Left ventricle myocardium superior (tissue), 1 donor: ENCODE data around the gene IL17B. TPM values are rescaled to one million over a fixed set of nuclear protein-coding genes. Genes with fewer than 3 reads are reported as not detected.
A peak's percentile ranks its signal among the peaks of the same experiment; 100 is the strongest.

Experiments used
- ATAC-seq: fragments of 200-7000 bp; cut with Tn5 transposase; one replicate; pipeline ENCODE4 v1.9.1; 2020; ENCODE audit warnings: mild to moderate bottlenecking, moderate library complexity
- DNase-seq: peaks from one replicate; pipeline ENCODE4 v3.0.0-alpha.2; 2020
- intact Hi-C: fragments of 100-400 bp; cut with micrococcal nuclease; formaldehyde crosslinking; loops from one replicate; pipeline ENCODE4 v1.11.0; 2022
- total RNA-seq: library from RNA; stranded (reverse); fragmentation: NEBNext Ultra II Directional; extraction: Animal tissue kit (Norgen Biotek cat#: 25700); gene quantifications from one replicate; pipeline ENCODE4 v1.2.1, GENCODE V29; 2021
- donor health status: DM: no; HTN: yes; CAD: no; lungs with severe emphysema.

Gene IL17B
- total RNA-seq, 1 donor from 2014 or later: not detected

GRCh38 chr5:149416987-149417710, 38.1 kb upstream of the IL17B start:
- intact Hi-C loops: no loop called here
- ATAC-seq (no peak), DNase-seq (no peak)

DNA sequence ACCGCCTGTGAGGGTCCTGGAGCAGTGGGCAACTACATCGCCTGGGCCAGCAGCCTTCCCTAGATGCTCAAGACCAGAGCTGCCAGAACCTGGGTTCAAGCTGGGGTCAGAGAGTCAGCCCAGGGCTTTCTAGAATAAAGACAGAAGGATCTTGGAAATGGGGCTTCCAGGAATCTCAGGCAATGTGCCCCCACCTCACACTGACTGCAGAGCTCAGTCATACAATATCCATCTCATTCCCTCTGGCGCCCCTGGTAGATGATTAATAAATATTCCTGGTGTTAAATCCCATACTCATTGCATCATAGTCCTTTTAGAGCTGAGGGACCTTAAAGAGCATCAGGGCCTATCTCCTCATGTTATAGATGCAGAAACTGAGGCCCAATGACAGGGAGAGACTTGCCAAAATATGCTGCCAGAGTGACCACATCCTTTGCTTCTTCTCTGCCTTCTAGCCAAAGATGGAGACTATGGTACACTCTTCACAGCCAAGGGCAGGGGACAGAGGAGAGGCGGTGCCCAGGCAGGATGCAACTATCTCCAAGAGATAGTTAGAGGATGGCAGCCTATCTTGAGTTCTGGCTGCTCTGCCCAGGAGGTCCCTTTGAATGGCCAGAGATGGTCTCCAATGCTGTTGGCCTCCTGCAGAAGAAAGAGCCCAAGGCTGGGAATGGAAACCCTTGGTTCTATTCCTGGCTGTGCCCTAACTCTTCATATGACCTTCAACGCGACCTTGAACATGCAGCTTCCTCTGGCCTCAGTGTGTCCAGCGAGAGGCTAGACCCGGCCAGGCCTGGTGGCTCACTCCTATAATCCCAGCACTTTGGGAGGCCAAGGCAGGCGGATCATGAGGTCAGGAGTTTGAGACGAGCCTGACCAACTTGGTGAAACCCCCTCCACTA, 36.2 kb upstream of the IL17B start:
- DNase-seq (no peak), ATAC-seq (no peak)

DNA sequence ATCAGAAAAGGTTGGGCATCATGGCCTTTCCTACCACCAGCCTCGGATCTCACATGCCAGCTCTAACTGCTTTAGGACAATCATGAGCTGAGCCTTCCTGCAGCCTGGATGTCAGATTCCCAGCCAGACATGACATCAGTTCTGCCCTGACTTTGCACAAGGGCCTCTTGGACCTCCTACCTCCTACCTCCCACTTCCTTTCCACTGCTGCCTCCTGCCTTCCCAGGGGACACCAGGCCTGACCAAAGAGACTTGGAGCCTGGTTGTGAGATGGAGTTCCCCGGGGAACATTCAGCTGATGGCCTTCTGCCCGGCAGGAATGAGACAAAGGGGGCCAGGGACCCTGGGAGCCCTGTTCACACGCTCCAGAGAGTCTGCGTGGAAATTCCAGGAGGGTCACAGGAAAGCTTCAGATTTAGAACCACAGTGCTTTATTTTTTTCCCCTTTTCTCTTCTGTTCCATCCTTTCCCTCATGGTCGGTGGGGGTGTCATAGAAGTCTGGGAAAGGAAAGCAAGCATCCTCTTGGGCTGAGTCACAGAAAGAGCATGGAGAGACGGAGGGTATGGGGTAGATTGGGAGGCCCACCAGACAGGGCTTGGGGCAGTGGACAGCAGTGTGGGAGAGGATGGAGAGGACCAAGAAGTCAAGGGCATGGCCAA, 35.4 kb upstream of the IL17B start:
- peak; percentile 67 for ATAC-seq
- DNase-seq: peak; percentile 65
- intact Hi-C loops: no loop called here

More for the DNA sequence above, 36.2 kb upstream of the IL17B start:
- intact Hi-C loops: no loop called here

DNA sequence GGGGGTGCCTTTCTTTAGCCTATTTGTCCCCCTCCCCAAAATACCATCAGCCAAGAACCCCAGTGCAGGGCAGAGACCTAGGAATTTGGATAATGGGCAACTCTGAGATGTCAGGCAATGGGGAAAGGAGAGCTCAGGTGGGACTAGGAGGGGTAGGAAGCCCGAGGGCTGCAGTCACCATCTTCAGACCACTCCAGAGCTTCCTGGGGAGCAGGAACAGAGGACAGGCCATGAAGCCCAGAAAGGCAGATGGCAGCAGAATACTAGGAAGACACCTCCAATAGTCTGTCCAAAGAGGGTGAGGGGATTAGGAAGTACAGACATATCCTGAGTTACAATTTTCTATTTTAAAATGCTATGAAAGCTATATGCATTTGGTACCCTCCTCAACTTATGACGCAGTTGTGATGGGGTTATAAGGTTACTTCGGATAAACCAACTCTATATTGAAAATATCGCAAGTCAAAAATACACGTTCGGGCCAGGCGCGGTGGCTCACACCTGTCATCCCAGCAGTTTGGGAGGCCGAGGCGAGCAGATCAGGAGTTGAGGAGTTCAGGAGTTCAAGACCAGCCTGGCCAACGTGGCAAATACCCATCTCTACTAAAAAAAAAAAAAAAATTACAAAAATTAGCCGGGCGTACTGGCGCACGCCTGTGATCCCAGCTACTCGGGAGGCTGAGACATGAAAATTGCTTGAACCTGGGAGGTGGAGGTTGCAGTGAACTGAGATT, 34.6 kb upstream of the IL17B start:
- ATAC-seq: no peak
- intact Hi-C loops: no loop called here
- no peak for DNase-seq

DNA sequence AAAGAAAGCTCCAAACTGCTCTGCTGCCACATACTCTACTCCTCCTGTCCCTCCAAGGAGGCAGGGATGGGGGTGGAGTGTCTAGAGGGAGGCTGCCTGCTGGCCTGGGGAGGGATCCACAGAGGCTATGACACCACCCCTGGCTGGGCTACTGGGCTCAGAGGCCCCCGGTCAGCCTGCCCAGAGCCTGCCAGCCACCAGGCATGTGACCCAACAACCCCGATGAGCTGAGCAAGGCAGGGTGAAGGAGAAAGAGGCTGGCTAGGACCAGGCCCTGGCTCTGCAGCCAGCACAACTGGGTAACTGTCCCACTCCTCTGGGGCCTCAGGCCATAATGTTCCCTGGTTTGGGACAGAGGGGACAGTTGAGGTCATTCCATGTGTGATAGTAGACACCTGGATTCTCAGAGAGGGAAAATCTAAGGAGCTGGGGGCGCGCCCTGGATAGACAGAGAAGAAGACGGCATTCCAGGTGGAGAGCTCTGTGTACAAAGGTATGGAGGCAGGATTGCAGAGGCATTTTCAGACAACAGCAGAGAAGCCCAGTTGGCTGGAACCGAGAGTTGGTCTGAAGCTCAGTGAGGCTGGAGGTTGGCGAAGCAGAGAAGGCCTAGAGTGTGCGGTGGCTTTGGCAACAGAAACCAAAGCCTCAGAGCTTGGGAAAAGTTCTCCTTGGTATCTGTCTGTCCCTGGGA, 33.8 kb upstream of the IL17B start:
- peak; percentile 24 for ATAC-seq
- intact Hi-C loops: no loop called here
- DNase-seq: no peak

DNA sequence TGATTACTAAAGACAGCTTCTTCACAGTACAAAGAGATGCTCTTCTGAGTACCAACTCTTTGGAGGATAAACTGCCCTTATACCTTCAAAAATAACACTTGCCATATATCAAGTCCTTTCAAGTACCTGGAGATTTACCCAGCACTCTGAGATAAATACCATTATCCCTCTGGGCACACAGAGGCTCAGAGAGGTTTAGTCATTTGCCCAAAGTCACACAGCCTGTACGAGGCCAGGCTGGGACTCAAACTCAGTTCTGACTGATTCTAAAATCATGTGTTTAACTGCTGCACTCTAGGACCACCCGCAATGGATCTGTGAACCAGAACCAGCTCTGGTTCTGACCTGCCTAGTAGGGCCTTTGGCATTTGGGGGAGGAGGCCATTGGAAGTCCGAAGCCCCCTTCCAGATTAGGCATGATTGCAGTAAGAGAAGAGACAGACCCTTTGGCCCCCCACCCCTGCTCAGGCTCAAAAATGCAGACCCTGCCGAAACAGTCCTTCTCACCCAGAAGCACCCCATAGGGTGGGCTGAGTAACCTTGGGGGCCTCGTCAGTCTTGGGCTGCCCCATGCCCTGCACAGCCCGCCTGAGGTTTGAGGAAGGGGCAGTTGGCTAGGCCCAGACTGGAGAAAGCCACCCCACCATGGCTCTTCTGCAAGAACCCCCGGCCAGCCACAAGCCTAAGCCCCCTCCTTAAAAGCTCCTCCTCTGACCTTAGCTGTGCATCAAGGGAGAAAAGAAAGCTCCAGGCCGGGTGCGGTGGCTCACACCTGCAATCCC, 32.8 kb upstream of the IL17B start:
- no peak for DNase-seq
- intact Hi-C loops: no loop called here
- ATAC-seq: no peak

- no peak for DNase-seq
- intact Hi-C loops: no loop called here
- no peak for ATAC-seq
These were observed 31.8 kb upstream of the IL17B start for GRCh38 chr5:149410721-149411432.

DNA sequence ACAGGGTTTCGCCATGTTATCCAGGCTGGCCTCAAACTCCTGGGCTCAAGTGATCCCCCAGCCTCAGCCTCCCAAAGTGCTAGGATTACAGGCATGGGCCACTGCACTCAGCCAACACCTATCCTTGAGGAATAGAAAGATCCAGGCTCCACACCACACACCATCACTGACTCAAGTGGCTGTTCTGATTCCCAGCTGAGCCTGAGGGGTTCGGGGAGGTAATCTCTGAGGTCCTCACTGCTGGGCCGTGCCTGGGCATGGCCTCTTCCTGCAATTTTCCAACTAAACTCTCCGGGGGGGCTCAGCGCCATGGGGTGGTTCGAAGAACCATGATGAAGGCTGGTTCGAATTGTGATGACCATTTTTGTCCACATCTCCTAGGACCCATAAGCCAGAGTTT, 31.0 kb upstream of the IL17B start:
- DNase-seq (no peak), ATAC-seq (no peak)
- intact Hi-C loops: no loop called here

GRCh38 chr5:149409268-149409948, 30.3 kb upstream of the IL17B start:
- ATAC-seq: no peak
- no peak for DNase-seq
- intact Hi-C loops: no loop called here

GRCh38 chr5:149408252-149409099, 29.4 kb upstream of the IL17B start:
- intact Hi-C loops: no loop called here
- DNase-seq (no peak), ATAC-seq (no peak)

- peak; percentile 13 for ATAC-seq
- intact Hi-C loops: no loop called here
- DNase-seq: no peak
These were observed 28.5 kb upstream of the IL17B start for GRCh38 chr5:149407323-149408251.

DNA sequence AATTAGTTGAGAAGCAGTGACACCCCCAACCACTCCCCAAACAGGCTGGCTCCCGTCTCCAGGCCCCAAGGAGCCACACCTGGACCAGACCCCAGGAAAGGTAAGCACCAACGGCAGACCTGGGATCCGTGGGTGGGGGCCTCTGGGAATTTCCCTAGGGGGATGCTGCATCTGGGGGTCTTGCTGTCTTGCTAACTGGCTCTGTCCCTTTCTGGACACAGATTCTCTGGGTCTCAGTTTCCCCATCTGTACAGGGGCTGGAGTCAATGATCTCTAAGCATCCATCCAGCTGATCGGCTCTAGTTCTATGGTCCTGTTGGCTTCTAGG, 27.9 kb upstream of the IL17B start:
- no peak for DNase-seq
- intact Hi-C loops: no loop called here
- no peak for ATAC-seq

- intact Hi-C loops: no loop called here
- peak; percentile 79 for DNase-seq
These were observed 27.3 kb upstream of the IL17B start for GRCh38 chr5:149406203-149406978.

DNA sequence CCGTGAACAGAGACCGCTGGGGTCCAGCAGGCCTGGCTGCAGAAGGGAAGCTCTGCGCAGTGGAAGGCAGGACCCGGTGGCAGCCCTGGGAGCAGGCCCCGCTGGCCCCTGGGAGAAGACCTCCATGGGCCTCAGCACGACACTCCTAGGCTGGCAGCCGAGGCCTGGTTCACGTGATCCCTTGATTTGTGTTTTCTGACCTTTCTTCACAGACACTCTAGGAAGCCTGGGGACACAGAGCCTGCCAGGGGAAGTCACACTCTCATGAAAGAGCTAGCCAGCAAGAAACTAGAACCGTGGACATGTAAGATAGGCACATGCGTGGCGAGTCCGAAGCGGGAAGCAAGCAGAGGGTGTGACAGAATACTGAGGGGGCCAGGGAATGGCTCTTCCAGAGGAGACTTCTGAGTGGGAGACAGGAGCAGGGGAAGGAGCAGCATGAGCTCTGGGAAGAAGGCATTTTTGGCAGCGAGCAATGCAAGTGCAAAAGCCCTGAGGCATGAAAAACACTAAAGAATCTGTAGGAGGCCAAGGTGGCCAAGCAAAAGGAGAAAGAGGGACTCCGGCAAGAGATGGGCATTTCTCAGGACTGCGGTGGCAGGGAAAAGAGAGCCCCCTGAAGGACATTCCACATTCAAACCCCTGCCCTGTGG, 26.6 kb upstream of the IL17B start:
- intact Hi-C loops: no loop called here
- DNase-seq: peak; percentile 42

More at GRCh38 chr5:149406203-149406978, 27.3 kb upstream of the IL17B start:
- ATAC-seq: peak; percentile 88

More for the DNA sequence above, 26.6 kb upstream of the IL17B start:
- no peak for ATAC-seq
